HG02970 (cell line): ENCODE results near the gene PKIG.

Experiments used
- ATAC-seq: cut with Tn5 transposase; IDR thresholded peaks from one replicate; pipeline ENCODE4 v1.9.1; 2021; ENCODE audit warnings: mild to moderate bottlenecking, moderate library complexity, moderate number of reproducible peaks; ENCODE audit not compliant: unreplicated experiment, low FRiP score

PKIG gene

GRCh38 chr20:44593751-44594150 lies 11.4 kb downstream of the PKIG start:
- no peak for ATAC-seq

- no peak for ATAC-seq
Measured at GRCh38 chr20:44594730-44595129, 12.4 kb downstream of the PKIG start.

GRCh38 chr20:44596010-44596409 lies 13.6 kb downstream of the PKIG start:
- no peak for ATAC-seq

- no peak for ATAC-seq
Measured at GRCh38 chr20:44596876-44597275, 14.5 kb downstream of the PKIG start.

GRCh38 chr20:44597516-44597915 lies 15.1 kb downstream of the PKIG start:
- ATAC-seq: no peak

- no peak for ATAC-seq
Measured at GRCh38 chr20:44597930-44598329, 15.6 kb downstream of the PKIG start.

GRCh38 chr20:44598423-44599305 lies 16.3 kb downstream of the PKIG start:
- ATAC-seq: no peak

GRCh38 chr20:44599715-44600114 lies 17.3 kb downstream of the PKIG start:
- no peak for ATAC-seq

- ATAC-seq: no peak
Measured at GRCh38 chr20:44600301-44600700, 17.9 kb downstream of the PKIG start.

GRCh38 chr20:44600758-44601201 lies 18.4 kb downstream of the PKIG start:
- ATAC-seq: no peak

GRCh38 chr20:44601236-44601671 lies 18.9 kb downstream of the PKIG start:
- ATAC-seq: no peak

GRCh38 chr20:44601801-44602204 lies 19.4 kb downstream of the PKIG start:
- ATAC-seq: no peak

- no peak for ATAC-seq
Measured at GRCh38 chr20:44603327-44603726, 20.9 kb downstream of the PKIG start.

GRCh38 chr20:44606725-44607441 lies 24.5 kb downstream of the PKIG start:
- no peak for ATAC-seq

- ATAC-seq: no peak
Measured at GRCh38 chr20:44609006-44609515, 26.7 kb downstream of the PKIG start.

GRCh38 chr20:44609516-44610312 lies 27.3 kb downstream of the PKIG start:
- ATAC-seq: no peak

- ATAC-seq: no peak
Measured at GRCh38 chr20:44610313-44610962, 28.1 kb downstream of the PKIG start.

GRCh38 chr20:44613575-44613974 lies 31.2 kb downstream of the PKIG start:
- ATAC-seq: no peak

GRCh38 chr20:44614525-44614924 lies 32.1 kb downstream of the PKIG start:
- no peak for ATAC-seq

GRCh38 chr20:44615169-44615791 lies 32.9 kb downstream of the PKIG start:
- no peak for ATAC-seq
